ENCODE measurements around the gene SETDB2. TPM values are rescaled to one million over a fixed set of nuclear protein-coding genes. Genes with fewer than 3 reads are reported as not detected.
A peak's percentile ranks its signal among the peaks of the same experiment; 100 is the strongest.

SETDB2 gene
- 11.9 and 16.4 TPM in 2 replicates for total RNA-seq

GRCh38 chr13:49443704-49444523 is at the start of gene SETDB2, which contains the start of gene CAB39L:
TSS of gene SETDB2 (plus strand) at chr13:49444274. CDS start at chr13:49451894, 7,620 bp downstream.
TSS of gene CAB39L (minus strand) at chr13:49444064. CDS start at chr13:49382910, 61,154 bp downstream.
- peak; percentile 33 for TF ChIP-seq CTCF (IDR thresholded peaks at IDR 0.05; ENCODE audit: insufficient read depth, low read depth, low read length)
- peak; percentile 98 for DNase-seq (ENCODE audit: low read depth)
- H3K4me3 ChIP-seq (ENCODE audit: low read depth, low read length), result peak within 1 kb of the TSS; percentile 93

GRCh38 chr13:49395451-49395865 is 48.6 kb upstream of the SETDB2 start:
- DNase-seq (ENCODE audit: low read depth), result no peak
- TF ChIP-seq CTCF (IDR thresholded peaks at IDR 0.05; ENCODE audit: insufficient read depth, low read depth, low read length), result no peak
- H3K4me3 ChIP-seq (ENCODE audit: low read depth, low read length), result no peak overlapping the region

- no peak for DNase-seq (ENCODE audit: low read depth)
- H3K4me3 ChIP-seq (ENCODE audit: low read depth, low read length), result no peak overlapping the region
- no peak for TF ChIP-seq CTCF (IDR thresholded peaks at IDR 0.05; ENCODE audit: insufficient read depth, low read depth, low read length)
Measured at GRCh38 chr13:49395878-49396380, 48.1 kb upstream of the SETDB2 start.

- no peak overlapping the region for H3K4me3 ChIP-seq (ENCODE audit: low read depth, low read length)
- DNase-seq (ENCODE audit: low read depth), result peak; percentile 42
- TF ChIP-seq CTCF (IDR thresholded peaks at IDR 0.05; ENCODE audit: insufficient read depth, low read depth, low read length), result no peak
Measured at GRCh38 chr13:49399801-49400472, 44.1 kb upstream of the SETDB2 start.

- no peak for TF ChIP-seq CTCF (IDR thresholded peaks at IDR 0.05; ENCODE audit: insufficient read depth, low read depth, low read length)
- DNase-seq (ENCODE audit: low read depth), result peak; percentile 96
- H3K4me3 ChIP-seq (ENCODE audit: low read depth, low read length), result peak overlapping the region; percentile 19
Measured at GRCh38 chr13:49400755-49401659, 43.1 kb upstream of the SETDB2 start.
